NCI-H2081 (cell line): Measurements from ENCODE around the gene ADAMTS17.
"Not testable (repeated sequence)": the region's sequence is repeated elsewhere in the genome, so short reads cannot be mapped to it uniquely, and the experiment has no call there.

Experiments used
- DNase-seq, 2 experiments: peaks; one replicate each; lab custom pipeline; 2025; lab: John Stamatoyannopoulos, UW

Gene ADAMTS17

DNA sequence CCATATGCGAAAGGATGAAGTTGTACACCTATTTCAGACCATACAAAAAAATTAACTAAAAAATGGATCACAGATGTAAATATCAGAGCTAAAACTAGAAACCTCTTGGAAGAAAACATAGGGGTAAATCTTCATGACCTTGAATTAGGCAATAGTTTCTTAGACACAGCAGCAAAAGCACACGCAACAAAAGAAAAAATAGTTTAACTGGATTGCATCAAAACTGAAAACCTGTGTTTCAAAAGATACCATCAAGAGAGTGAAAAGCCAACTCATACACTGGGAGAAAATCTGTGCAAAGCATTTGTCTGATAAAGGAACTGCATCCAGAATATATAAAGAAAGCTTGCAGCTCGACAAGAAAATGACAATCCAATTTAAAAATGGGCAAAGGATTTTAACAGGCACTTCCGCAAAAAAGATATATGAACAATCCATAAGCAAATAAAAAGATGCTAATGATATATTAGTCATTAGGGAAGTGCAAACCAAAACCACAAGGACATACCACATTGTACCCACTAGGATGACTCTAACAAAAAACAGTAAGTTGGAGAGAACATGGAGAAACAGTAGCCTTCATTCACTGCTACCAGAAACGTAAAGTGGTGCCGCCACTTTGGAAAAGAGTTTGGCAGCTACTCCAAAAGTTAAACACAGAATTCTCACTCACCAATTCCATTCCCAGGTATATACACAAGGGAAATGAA, 263.1 kb downstream of the ADAMTS17 start:
- DNase-seq: no peak

- DNase-seq: no peak
Observed at GRCh38 chr15:100075229-100075628, 266.5 kb downstream of the ADAMTS17 start.

- DNase-seq: no peak
Observed at GRCh38 chr15:100073982-100074381, 267.8 kb downstream of the ADAMTS17 start.

GRCh38 chr15:100066521-100067280, 275.1 kb downstream of the ADAMTS17 start:
- not testable (repeated sequence) for DNase-seq

DNA sequence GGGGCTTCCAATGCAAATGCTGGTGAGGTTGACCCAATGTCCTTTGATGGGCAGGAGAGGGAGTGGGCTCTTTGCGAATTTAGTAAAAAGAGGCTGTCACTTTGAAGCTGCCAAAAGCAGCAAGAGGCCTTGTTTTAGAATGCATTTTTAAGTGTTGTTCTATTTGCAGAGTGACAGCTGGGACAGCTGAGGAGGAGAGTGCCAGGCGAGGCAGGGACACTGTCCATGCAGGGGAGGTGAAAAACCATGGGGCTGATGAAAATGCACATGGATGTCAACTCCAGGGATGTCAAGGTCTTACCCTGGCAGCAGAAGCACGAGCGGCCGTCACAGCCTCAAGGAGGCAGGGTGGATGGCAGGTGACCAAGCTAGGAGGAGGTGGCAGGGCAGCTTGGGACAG, 279.8 kb downstream of the ADAMTS17 start:
- DNase-seq: no peak

DNA sequence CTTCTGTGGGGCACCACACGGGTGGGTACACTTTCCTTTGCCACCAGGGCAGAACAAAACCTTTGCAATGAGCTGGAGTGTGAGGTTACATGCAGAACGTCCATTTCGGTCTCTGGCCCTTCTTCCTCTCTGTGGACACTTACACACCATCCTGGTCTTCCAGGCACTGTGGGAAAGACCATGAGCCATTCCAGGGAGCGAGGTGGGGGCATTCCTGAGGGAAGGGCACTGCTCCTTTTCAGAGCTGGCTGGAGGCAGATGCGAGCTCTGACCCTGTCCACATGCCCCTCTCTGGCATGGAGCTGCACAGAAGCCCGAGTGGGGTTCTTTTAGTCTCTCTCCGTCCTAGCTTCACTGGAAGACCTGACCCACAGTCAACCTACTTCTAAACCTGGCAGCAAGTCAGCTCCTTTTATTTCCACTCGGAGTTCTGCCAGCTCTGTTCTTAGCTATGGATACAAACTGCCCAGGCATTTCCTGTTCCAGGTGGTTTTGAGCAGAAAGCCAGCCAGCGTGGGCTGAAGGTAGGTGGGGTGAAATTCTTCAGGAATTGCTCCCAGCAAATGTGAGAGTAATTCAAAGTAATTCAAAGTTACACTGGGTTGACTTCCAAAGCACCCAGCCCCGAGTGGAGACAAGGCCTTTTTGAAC, 281.4 kb downstream of the ADAMTS17 start:
- no peak for DNase-seq

DNA sequence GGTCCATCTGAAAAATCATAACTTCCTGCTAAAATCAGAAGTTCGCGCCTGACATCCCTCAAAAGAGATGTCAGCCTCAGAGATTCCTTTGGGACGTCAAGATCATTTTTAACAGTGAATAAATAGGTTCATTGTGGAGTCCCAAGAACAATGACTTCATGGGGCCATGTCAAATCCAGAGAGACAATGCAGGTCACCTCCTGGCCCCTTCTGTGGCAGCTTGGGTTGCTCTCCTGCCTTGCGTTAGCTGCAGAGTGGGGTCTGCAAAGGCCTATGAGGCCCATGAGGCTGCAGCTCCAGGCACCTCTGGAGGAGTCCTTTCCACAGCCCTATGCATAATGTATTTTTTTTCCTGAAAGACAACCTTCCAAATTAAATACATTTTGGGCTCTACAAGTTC, 282.3 kb downstream of the ADAMTS17 start:
- no peak for DNase-seq

- DNase-seq: no peak
Observed at GRCh38 chr15:100059094-100059493, 282.7 kb downstream of the ADAMTS17 start.

DNA sequence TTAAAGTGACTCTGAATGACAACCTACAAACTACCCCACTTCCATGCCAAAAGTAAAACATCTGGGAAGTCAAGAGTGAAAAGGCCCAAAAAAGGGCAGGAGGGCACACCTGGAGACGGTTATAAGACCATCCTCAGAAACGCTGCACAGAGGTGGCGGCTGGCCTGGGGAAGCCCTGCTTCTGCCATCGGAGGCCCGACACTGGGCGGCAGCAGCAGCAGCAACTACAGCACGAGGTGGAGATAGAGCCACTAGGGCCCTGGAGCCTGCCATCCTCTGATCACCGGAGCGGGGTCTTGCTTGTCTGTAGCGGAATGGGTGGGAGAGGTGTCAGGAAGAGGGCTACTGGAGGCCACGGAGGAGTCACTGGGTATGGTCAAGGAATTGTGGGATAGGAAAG, 283.3 kb downstream of the ADAMTS17 start:
- DNase-seq: no peak

DNA sequence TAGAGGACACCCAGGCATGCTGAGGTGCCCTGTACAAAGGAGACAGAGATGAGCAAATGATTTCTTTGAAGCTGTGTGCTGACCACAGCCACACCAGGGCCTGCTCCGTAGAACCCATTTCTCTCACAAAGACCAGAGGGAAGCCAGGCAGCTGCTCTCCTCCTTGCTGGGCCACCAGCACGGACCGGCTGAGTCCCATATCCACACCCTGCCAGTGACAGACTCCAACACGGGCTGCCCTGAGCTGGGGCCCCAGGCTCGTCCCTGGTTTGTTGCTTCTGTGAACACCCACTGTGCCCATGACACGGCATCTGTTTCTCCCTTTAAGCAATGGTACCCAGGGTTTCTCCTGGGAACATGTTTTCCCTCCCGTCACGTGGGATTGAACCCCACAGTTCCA, 284.5 kb downstream of the ADAMTS17 start:
- no peak for DNase-seq

- no peak for DNase-seq
Observed at GRCh38 chr15:100056411-100057072, 285.2 kb downstream of the ADAMTS17 start.

DNA sequence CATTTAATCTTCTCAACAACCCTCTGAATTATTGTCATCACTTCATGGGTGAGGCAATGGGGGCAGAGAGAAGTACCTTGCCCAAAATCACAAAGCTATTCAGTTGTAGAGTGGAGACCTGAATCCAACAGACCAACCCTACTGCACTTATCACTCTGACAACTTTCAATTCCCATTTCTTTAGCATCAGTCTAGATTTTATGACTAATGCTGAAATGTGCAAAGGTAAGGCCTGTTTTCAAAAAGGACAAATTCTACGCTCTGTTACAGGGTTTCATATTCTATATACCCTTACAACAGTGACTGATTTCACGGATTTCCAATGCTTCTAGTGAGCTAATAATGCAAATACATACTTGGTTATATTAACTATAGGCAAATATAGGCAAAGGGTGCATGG, 286.0 kb downstream of the ADAMTS17 start:
- DNase-seq: no peak

DNA sequence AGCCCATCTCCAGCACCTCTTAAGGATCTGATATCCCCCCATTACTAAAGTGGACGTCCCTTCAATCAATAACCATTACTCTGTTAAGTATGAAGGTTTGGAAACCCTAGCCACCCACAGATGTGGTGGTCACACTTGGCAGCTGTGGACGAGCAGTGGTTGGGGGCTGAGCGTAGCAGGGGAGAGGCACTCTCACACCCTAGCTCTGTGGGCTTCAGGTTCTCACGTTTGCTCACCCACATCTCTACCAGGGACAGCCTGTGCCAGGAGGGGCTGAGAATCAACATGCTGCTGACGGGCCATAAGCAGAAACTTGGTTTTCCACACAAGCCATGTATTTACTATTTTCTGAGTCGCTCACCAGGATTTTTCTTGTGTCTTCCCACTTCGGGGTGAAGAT, 287.2 kb downstream of the ADAMTS17 start:
- no peak for DNase-seq

DNA sequence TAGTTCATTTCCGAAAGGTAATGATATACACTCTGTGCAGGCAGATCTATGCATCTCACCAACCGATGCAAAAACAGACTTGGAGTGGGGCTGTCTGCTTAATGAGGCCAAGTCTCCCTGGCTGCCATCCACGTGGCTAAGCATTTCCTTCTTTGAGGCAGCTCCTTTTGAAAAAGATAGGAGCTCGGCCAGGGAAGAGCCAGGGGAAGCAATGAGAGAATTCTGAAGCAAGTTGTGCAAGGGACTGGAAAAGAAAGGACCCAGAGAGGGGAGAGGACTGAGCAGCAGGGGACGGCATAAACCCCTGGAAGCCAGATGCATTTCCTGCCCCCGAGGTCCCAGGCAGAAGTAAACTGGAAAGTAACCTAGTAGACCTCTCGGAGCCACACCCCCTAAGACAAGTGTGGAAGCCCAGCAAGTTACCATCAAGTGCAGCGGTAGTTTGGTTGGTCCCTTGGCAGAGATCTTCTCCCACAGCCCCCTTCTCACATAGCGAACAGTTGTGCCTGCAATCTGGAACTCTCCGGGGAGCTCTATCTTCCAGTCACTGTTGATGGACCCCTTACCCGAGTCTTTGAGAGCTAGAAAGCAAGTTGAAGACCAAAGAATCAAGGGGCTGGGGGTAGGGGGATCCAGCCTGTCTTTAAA, 288.2 kb downstream of the ADAMTS17 start:
- DNase-seq: no peak

GRCh38 chr15:100052716-100053473, 288.9 kb downstream of the ADAMTS17 start:
- DNase-seq: no peak

- DNase-seq: no peak
Observed at GRCh38 chr15:100050877-100051786, 290.6 kb downstream of the ADAMTS17 start.

DNA sequence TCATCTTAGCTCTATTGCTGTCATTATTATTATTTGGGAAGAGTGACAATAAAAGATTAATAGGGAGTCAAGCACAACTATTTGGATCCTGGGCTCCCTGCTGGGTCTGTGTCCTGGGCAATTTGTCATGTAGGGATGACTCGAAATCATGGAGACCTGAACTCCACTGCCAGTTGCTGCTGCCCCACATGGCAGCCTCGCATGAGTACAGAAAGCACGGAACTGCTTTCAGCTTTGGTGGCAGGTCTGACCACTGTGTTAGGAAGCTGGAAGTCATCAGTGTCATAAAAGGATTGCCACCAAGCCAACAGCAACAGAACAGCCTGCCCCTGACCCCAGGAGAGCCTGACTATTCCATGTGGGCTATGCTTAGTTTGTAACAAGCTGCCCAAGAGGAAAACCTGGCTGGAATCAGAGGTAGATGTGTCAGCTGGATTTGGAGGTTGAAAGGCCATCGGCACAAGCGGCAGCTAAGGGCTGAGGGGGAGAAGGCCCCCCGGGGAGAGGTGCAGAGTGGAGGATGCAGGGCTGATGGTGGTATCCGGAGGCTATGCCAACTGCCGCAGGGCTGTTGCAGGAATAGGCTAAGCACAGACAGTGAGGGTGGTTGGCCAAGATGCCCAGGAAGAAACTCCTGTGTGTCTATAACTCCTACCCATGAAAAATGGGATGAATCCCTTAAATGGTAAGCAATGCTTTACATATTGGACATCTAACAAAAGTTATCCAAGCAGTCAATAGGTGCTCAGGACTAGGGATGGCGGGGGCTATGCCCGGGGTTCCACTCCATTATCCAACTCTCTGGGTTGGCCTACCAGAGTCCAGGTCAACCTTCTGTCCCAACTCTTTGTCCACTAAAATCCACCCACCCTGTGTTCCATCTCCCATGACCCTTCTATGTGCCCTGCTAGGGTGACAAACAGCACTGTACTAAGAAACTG, 291.6 kb downstream of the ADAMTS17 start:
- DNase-seq: no peak

- no peak for DNase-seq
Observed at GRCh38 chr15:100049483-100049882, 292.3 kb downstream of the ADAMTS17 start.

- no peak for DNase-seq
Observed at GRCh38 chr15:100048736-100049135, 293.0 kb downstream of the ADAMTS17 start.
